Right lobe of liver (tissue), 6 donors: ENCODE data around the gene ILK. TPM values are rescaled to one million over a fixed set of nuclear protein-coding genes. Genes with fewer than 3 reads are reported as not detected.
A peak's percentile ranks its signal among the peaks of the same experiment; 100 is the strongest.

Experiments
- ATAC-seq, 4 donors: fragments of 200-7000 bp; cut with Tn5 transposase; one replicate each; pipeline ENCODE4 v1.9.1; 2020; ENCODE audit warnings: mild to moderate bottlenecking in 4 of 4, moderate library complexity in 4 of 4
- DNase-seq, 3 donors: peaks; one replicate each; pipeline ENCODE4 v3.0.0-alpha.2; 2020
- H3K27ac ChIP-seq, 3 donors: fragments of 200-600 bp; one replicate each; pipeline ENCODE4 v1.8.0; 2022
- H3K27me3 ChIP-seq, 2 donors: fragments of 200-600 bp; one replicate each; pipeline ENCODE4 v1.8.0; 2022
- H3K36me3 ChIP-seq, 4 donors: fragments of 200-600 bp; sonication (generic) in 1 of 4; one replicate each; pipeline versions ENCODE4 v1.5.1 to v1.8.0; 2017 to 2022; ENCODE audit warnings: control low read depth in 1 of 4
- H3K4me1 ChIP-seq, 4 donors: fragments of 200-600 bp; sonication (generic) in 1 of 4; one replicate each; pipeline versions ENCODE4 v1.5.1 to v1.8.0; 2017 to 2022; ENCODE audit warnings: control low read depth in 1 of 4
- H3K4me3 ChIP-seq, 3 donors: fragments of 200-600 bp; one replicate each; pipeline ENCODE4 v1.8.0; 2022
- H3K9me3 ChIP-seq, 4 donors: fragments of 200-600 bp; sonication (generic) in 1 of 4; one replicate each; pipeline versions ENCODE4 v1.5.1 to v1.8.0; 2017 to 2022; ENCODE audit warnings: control low read depth in 1 of 4
- POLR2A ChIP-seq: fragments of 450-650 bp; IDR thresholded peaks from one replicate; pipeline ENCODE4 v1.6.1; 2017; ENCODE audit warnings: antibody characterized with exemption, mild to moderate bottlenecking
- WGBS: methylation state at CpG from one replicate; pipeline ENCODE4 v1.1.6; 2018; ENCODE audit warnings: low coverage, low lambda C conversion rate; ENCODE audit not compliant: insufficient coverage; ENCODE audit errors: missing lambda C conversion rate; 5-methylcytosine and 5-hydroxymethylcytosine counted together
- intact Hi-C, 2 donors: fragments of 100-400 bp; cut with DNase I; formaldehyde crosslinking; loops; one replicate each; pipeline versions ENCODE4 v1.11.2 to v1.14.1; 2022
- total RNA-seq, 6 experiments: library from RNA; depleted of rRNA in 2 of 6; stranded (reverse); fragments of >200 nt in 2 of 6; fragmentation: NEBNext Ultra II Directional in 3 of 6; extraction: Animal tissue kit (Norgen Biotek cat#: 25700) in 3 of 6; gene quantifications; one replicate each; pipeline versions ENCODE4 v1.1.0 to v1.2.4, GENCODE V29; 2016 to 2023
- TF ChIP-seq, protein P1 (sequence below), 4 donors: fragments of 200-600 bp in 3 of 4; fragments of 450-650 bp in 1 of 4; IDR thresholded peaks; one replicate each; pipeline versions ENCODE4 v1.5.1 to v1.8.0; 2016 to 2022; ENCODE audit warnings: antibody characterized with exemption in 4 of 4, mild to moderate bottlenecking in 2 of 4
- donor health status: DM: no; HTN: yes; CAD: no.
- donor health status: DM: no; HTN: no; CAD: no.
- donor health status: DM: no; HTN: no; CAD: no.
- donor health status: DM: no; HTN: yes; CAD: no.
- donor health status: DM: no; HTN: yes; CAD: no.

ILK gene
- total RNA-seq, 6 experiments from 2014 or later, result 33.4 to 79.9 (median 55.0) TPM

GRCh38 chr11:6571434-6572008 is 32.1 kb upstream of the ILK start:
- H3K36me3 ChIP-seq, result no peaks in the 10 kb centered on the region
- H3K4me3 ChIP-seq, result no peak overlapping the region
- intact Hi-C loops, result no loop called here
- peaks cover 0 to 20% (median 8%) of the 10 kb centered on the region in 4 donors for H3K4me1 ChIP-seq
- TF ChIP-seq POLR2A, result no peak
- TF ChIP-seq, protein P1, sequence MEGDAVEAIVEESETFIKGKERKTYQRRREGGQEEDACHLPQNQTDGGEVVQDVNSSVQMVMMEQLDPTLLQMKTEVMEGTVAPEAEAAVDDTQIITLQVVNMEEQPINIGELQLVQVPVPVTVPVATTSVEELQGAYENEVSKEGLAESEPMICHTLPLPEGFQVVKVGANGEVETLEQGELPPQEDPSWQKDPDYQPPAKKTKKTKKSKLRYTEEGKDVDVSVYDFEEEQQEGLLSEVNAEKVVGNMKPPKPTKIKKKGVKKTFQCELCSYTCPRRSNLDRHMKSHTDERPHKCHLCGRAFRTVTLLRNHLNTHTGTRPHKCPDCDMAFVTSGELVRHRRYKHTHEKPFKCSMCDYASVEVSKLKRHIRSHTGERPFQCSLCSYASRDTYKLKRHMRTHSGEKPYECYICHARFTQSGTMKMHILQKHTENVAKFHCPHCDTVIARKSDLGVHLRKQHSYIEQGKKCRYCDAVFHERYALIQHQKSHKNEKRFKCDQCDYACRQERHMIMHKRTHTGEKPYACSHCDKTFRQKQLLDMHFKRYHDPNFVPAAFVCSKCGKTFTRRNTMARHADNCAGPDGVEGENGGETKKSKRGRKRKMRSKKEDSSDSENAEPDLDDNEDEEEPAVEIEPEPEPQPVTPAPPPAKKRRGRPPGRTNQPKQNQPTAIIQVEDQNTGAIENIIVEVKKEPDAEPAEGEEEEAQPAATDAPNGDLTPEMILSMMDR (IDR thresholded peaks at IDR 0.05), result no peak
- no peaks in the 10 kb centered on the region for H3K9me3 ChIP-seq
- H3K27ac ChIP-seq, result no peak overlapping the region
- WGBS, result 68% methylated on average over 18 of the region's 22 CpGs
- DNase-seq (no peak), ATAC-seq (no peak)
- H3K27me3 ChIP-seq, result no peaks in the 10 kb centered on the region

DNA sequence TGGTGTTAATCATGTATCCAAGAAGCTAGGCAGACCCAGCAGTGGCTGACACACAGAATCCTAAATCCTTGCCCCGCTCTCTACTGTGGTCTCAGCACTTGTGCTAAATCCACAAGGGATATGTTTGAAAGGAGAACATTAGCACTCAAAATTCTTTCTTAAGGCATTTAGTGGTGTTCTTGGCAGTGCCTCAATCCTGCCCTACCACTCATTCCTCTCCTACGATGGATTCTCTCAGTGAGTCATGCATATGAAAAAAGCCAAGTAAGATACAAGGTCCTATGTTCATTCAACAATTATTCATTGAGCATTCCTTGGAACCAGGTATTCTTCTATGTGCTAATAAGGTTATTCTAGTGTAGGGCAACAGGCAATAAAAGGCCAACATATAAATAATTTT is 31.4 kb upstream of the ILK start:
- intact Hi-C loops, result no loop called here
- TF ChIP-seq POLR2A, result no peak
- TF ChIP-seq, protein P1 (IDR thresholded peaks at IDR 0.05), result no peak
- 88% methylated on average over 2 of the region's 2 CpGs for WGBS
- Histone ChIP-seq H3K27me3 (no peaks in the 10 kb centered on the region), H3K36me3 (no peaks in the 10 kb centered on the region), H3K4me3 (no peak overlapping the region), H3K4me1 (peaks cover 0 to 18% (median 7%) of the 10 kb centered on the region in 4 donors), H3K9me3 (no peaks in the 10 kb centered on the region), H3K27ac (no peak overlapping the region)
- ATAC-seq (no peak), DNase-seq (no peak)

DNA sequence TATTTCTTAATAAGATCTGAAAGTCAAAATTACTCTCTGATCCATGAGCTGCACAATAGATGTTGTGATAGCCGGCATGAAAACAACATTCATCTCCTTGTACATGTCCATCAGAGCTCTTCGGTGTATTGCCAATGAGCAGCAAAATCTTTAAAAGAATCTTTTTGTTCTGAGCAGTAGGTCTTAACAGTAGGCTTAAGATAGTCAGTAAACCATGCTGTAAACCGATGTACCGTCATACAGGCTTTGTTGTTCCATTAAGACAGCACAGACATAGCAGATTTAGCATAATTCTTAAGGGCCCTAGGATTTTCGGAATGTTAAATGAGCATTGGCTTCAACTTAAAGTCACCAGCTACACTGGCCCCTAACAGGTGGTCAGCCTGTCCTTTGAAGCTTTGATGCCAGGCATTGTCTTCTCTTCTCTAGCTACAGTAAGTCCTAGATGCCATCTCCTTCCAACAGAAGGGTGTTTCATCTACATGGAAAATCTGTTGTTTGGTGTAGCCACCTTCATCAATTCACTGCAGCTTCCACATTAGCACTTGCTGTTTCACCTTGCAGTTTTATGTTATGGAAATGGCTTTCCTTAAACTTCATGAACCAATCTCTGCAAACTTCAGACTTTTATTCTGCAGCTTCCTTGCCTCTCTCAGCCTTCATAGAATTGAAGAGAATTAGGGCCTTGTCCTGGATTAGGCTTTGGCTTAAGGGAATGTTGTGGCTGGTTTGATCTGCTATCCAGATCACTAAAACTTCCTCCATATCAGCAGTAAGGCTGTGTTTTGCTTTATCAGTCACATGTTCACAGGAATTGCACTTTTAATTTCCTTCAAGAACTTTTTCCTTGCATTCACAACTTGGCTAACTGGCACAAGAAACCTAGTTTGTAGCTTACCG is 28.5 kb upstream of the ILK start:
- Histone ChIP-seq H3K36me3 (no peaks in the 10 kb centered on the region), H3K4me1 (no peaks in the 10 kb centered on the region), H3K4me3 (no peak overlapping the region), H3K27ac (no peak overlapping the region), H3K9me3 (no peaks in the 10 kb centered on the region), H3K27me3 (no peaks in the 10 kb centered on the region)
- TF ChIP-seq POLR2A, result no peak
- TF ChIP-seq, protein P1 (IDR thresholded peaks at IDR 0.05), result no peak
- no peak for ATAC-seq
- 85% methylated on average over 3 of the region's 6 CpGs for WGBS
- intact Hi-C loops, result no loop called here
- no peak for DNase-seq

DNA sequence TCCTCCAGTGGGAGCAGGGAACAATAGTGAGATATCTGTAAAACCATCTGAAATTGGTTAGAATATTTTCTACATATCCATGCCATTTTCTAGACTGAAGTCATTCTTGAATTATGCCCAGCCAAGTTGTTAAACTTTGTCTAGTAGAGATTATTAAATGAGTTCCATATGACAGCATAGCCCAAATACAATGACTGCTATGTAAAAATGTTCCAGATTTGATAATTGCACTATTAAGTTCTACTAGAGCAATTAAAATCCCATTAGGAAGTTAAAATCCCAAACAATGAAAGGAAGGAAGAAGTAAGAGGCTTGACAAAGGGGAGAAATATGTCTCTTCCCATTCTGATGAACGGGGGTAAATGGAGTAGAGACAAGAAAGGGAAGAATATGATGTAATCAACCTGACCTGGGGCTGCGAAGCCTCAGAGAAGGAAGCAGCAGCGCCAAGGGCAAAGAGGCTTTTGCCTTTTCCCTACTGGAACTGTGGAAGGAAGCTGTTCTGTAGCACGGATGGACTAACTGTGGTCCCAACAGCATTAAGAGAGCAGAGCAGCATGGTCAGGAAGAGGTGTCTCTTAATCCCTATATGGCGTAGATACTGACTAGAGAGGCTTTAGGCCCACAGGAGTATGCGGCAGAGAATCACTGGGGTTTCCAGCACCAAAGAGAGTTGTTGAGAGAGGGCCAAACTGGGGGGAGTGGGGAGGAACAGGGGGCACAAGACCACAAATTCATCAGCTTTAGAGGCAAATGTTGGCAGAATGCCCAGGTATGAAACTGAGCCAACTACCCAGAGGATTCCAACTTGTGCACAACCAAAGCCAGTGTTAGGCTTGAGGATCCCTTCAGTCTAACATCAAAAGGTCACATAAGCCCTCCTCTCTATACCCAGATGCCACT is 26.9 kb upstream of the ILK start:
- no peaks in the 10 kb centered on the region for H3K27me3 ChIP-seq
- TF ChIP-seq, protein P1 (IDR thresholded peaks at IDR 0.05), result no peak
- no peak for TF ChIP-seq POLR2A
- ATAC-seq (peak; percentile 34 to 57 (median 52)), DNase-seq (no peak)
- peak overlapping the region in 1 of 3 donors; percentile 13 for H3K27ac ChIP-seq
- H3K36me3 ChIP-seq, result no peaks in the 10 kb centered on the region
- no peaks in the 10 kb centered on the region for H3K9me3 ChIP-seq
- 38% methylated on average over 2 of the region's 6 CpGs for WGBS
- H3K4me3 ChIP-seq, result no peak overlapping the region
- no peaks in the 10 kb centered on the region for H3K4me1 ChIP-seq
- intact Hi-C loops, result no loop called here
